AG04450 (cell line): ENCODE results near the gene TMTC1. TPM values are rescaled to one million over a fixed set of nuclear protein-coding genes. Genes with fewer than 3 reads are reported as not detected.

Source experiments
- CTCF ChIA-PET: fragments of 300-600, 350-600 bp; formaldehyde crosslinking; extraction: SDS; loops from one replicate; lab custom pipeline; 2022; ENCODE audit warnings: antibody characterized with exemption, inconsistent platforms; lab: Charles Lee
- POLR2A ChIA-PET: fragments of 350-600 bp; formaldehyde crosslinking; extraction: SDS; loops from one replicate; lab custom pipeline; 2021; ENCODE audit warnings: antibody characterized with exemption, inconsistent platforms; lab: Yijun Ruan, JAX
- DNase-seq: peaks from one replicate; pipeline ENCODE4 v3.0.0-alpha.2; 2011; ENCODE audit warnings: low read depth, low spot score
- H3K27ac ChIP-seq: one replicate; pipeline ENCODE4 v1.5.1; 2012; ENCODE audit warnings: low read depth, low read length, control low read depth
- H3K27me3 ChIP-seq: one replicate; pipeline ENCODE4 v1.6.0; 2012; ENCODE audit warnings: low read length; ENCODE audit not compliant: control insufficient read depth, insufficient read depth
- H3K4me3 ChIP-seq: 2 replicates; pipeline ENCODE4 v1.5.1; 2011; ENCODE audit warnings: mild to moderate bottlenecking, low read depth, low read length, control low read depth
- H3K9me3 ChIP-seq: 2 replicates; pipeline ENCODE4 v1.5.1; 2012; ENCODE audit warnings: low read length; ENCODE audit not compliant: control insufficient read depth, insufficient read depth
- polyA plus RNA-seq: library from polyadenylated mRNA; depleted of rRNA; stranded (reverse); fragments of >200 nt; gene quantifications from 2 replicates; pipeline ENCODE4 v1.2.3, GENCODE V29; 2011
- TF ChIP-seq, protein P1 (sequence below): IDR thresholded peaks from 2 replicates; pipeline ENCODE4 v1.5.1; 2011; ENCODE audit warnings: low read depth, low read length, control low read depth, inconsistent platforms

TMTC1 gene
- polyA plus RNA-seq, 1 experiment, result 66.8 TPM

DNA sequence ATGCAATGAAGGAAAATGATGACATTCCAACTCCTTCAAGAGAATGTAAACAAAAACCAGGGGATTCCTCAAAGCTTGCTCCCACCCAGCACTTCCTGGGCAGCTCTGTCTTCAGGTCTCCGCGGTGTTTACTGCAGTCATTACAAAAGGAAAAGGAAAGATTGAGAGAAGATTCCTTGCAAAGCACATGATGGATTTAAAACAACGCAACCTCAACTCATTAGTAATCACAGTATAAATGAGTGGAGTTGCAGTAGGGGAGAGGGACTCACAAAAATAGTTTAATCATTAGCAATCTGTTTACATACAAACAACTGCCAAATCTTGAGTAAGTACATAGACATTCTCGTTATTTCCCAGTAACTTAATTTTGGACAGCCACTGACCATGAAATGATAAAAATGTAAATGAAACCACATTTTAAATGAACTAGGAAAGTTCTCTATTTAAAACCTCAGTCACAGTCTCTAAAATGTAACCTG, 236.6 kb downstream of the TMTC1 start:
- DNase-seq, result peak; percentile 72
- no peaks in the 10 kb centered on the region for H3K9me3 ChIP-seq
- peak overlapping the region; percentile 52 for H3K27ac ChIP-seq
- H3K4me3 ChIP-seq, result no peak overlapping the region
- no peaks in the 10 kb centered on the region for H3K27me3 ChIP-seq
- CTCF ChIA-PET, result no interaction called here
- POLR2A ChIA-PET, result interaction anchor here (0.6 kb wide), 1 partner anchor 225 kb away, joined by 3 read pairs; no protein-coding TSS in a partner anchor
- TF ChIP-seq, protein P1, sequence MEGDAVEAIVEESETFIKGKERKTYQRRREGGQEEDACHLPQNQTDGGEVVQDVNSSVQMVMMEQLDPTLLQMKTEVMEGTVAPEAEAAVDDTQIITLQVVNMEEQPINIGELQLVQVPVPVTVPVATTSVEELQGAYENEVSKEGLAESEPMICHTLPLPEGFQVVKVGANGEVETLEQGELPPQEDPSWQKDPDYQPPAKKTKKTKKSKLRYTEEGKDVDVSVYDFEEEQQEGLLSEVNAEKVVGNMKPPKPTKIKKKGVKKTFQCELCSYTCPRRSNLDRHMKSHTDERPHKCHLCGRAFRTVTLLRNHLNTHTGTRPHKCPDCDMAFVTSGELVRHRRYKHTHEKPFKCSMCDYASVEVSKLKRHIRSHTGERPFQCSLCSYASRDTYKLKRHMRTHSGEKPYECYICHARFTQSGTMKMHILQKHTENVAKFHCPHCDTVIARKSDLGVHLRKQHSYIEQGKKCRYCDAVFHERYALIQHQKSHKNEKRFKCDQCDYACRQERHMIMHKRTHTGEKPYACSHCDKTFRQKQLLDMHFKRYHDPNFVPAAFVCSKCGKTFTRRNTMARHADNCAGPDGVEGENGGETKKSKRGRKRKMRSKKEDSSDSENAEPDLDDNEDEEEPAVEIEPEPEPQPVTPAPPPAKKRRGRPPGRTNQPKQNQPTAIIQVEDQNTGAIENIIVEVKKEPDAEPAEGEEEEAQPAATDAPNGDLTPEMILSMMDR, result no peak

DNA sequence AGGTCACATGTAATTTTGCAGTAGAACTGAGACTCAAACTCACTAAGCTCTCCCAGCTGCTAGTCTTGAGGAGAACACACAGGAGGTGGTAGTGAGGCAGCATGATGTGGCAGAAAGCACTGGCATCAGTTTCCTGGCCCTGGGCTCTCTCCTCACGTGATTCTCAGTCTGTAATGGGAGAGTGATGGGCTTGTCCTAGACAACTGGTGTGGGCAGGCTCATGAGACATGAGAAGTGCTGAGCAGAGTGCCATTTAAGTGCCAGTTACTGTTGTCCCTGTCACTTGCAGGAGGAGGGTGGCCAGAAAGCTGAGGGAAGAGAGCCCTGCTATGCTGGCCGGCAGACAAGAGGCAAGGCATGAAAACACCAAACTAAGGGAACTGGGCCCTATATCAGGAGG, 237.7 kb downstream of the TMTC1 start:
- ChIA-PET CTCF (interaction anchor here (0.6 kb wide), 1 partner anchor 35 kb away, joined by 3 read pairs; no protein-coding TSS in a partner anchor), POLR2A (no interaction called here)
- DNase-seq, result no peak
- no peaks in the 10 kb centered on the region for H3K9me3 ChIP-seq
- H3K27ac ChIP-seq, result peak overlapping the region; percentile 25
- H3K4me3 ChIP-seq, result no peak overlapping the region
- TF ChIP-seq, protein P1, result no peak
- H3K27me3 ChIP-seq, result no peaks in the 10 kb centered on the region

DNA sequence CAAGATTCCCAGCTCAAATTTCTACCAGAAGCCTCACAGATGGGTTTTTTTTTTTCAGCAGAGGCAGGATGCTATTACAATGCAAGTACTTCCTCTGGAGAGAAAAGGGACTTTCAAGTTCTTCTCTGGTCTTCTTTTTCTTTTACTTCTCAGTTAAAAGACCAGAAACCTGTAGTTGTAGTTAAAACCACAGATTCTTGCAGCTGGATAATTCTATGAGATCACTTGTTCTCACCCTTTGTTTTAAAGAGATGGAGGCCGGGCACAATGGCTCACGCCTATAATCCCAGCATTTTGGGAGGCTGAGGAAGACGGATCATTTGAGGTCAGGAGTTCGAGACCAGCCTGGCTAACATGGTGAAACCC, 238.7 kb downstream of the TMTC1 start:
- TF ChIP-seq, protein P1, result no peak
- ChIA-PET CTCF (interaction anchor here (1.5 kb wide), 1 partner anchor 8 kb away, joined by 4 read pairs; no protein-coding TSS in a partner anchor), POLR2A (no interaction called here)

DNA sequence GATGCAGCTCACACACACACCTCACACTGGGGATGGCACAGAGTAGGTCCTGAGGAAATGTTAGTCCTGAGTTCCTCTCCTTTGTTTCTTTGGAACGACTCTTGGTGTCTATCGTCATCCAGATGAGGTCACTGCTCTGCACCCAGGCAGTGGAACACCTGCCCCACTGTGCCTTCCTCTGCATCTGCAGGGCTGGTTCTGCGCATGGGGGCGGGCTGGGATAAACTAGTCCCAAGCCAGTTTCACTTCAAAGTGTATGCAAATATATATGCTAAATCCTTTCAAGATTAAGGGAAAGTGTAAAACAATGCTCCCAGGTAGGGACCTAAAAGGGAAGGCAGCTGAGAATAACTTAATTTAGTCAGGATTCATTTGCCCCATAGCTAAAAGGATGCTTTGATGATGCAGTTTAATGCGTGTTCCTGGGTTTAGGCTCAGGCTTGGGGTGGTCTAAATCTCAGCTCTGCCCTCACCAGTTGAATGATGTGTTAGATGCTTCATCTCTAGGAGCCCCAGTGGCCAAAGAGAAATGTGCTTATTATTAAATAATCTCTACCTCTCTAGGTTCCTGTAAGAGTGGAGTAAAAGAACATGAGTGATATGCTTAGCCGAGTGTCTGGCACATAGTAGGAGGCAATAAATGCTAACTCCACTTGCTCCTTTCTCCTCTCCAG, 239.2 kb downstream of the TMTC1 start:
- TF ChIP-seq, protein P1, result no peak
- DNase-seq, result no peak
- ChIA-PET CTCF (interaction anchor here (0.6 to 1.5 kb wide), 3 partner anchors 8 to 708 kb away, joined by 3 to 4 read pairs (median 4); no protein-coding TSS in a partner anchor), POLR2A (interaction anchor here (0.6 kb wide), 1 partner anchor 1080 kb away, joined by 7 read pairs; no protein-coding TSS in a partner anchor)
- no peaks in the 10 kb centered on the region for H3K9me3 ChIP-seq
- no peak overlapping the region for H3K27ac ChIP-seq
- H3K4me3 ChIP-seq, result no peak overlapping the region
- no peaks in the 10 kb centered on the region for H3K27me3 ChIP-seq

More for the DNA sequence above, 238.7 kb downstream of the TMTC1 start:
- Histone ChIP-seq H3K9me3 (no peaks in the 10 kb centered on the region), H3K27ac (no peak overlapping the region), H3K27me3 (no peaks in the 10 kb centered on the region), H3K4me3 (no peak overlapping the region)
- no peak for DNase-seq

DNA sequence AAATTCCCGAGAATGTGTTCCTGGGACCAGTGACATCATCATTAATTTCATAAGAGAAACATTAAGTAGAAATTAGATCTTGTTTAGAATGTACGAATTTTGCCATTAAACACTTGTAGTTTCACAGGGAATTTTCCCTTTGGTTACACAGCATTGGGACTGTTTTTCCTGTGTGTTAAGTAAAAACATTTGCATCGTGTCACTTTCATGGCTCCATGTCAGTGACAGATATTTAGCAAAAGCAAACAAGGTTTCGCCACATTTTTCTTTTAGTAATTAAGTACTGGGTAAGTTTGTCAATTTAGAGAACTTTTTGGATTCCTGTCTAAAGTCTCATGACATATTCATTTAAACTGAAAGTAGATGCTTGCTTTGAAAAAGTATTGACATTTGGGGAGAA, 240.7 kb downstream of the TMTC1 start:
- DNase-seq, result no peak
- POLR2A ChIA-PET, result no interaction called here
- Histone ChIP-seq H3K27me3 (no peaks in the 10 kb centered on the region), H3K9me3 (no peaks in the 10 kb centered on the region), H3K27ac (no peak overlapping the region), H3K4me3 (no peak overlapping the region)
- CTCF ChIA-PET, result interaction anchor here (1.1 to 1.6 kb wide), 2 partner anchors 10 to 24 kb away, joined by 5 read pairs; no protein-coding TSS in a partner anchor
- TF ChIP-seq, protein P1, result no peak
